Esophagus (tissue), 2 donors: ENCODE measurements around the gene GPR55. TPM values are rescaled to one million over a fixed set of nuclear protein-coding genes. Genes with fewer than 3 reads are reported as not detected.
"Not testable (repeated sequence)": the region's sequence is repeated elsewhere in the genome, so short reads cannot be mapped to it uniquely, and the experiment has no call there.

Experiments
- H3K27ac ChIP-seq, 2 donors: one replicate each; pipeline ENCODE4 v1.5.1; 2013; ENCODE audit warnings: low read depth in 2 of 2, mild to moderate bottlenecking in 2 of 2, inconsistent platforms in 1 of 2, low read length in 1 of 2, moderate library complexity in 1 of 2
- H3K27me3 ChIP-seq, 2 donors: one replicate each; pipeline ENCODE4 v1.6.1; 2013; ENCODE audit warnings: low read length in 2 of 2, control low read depth in 1 of 2, mild to moderate bottlenecking in 1 of 2; ENCODE audit not compliant: insufficient read depth in 2 of 2, control insufficient read depth in 1 of 2
- H3K36me3 ChIP-seq, 2 donors: one replicate each; pipeline ENCODE4 v1.6.1; 2013; ENCODE audit warnings: low read length in 1 of 2; ENCODE audit not compliant: control insufficient read depth in 2 of 2, insufficient read depth in 2 of 2
- H3K4me1 ChIP-seq, 2 donors: one replicate each; pipeline ENCODE4 v1.6.1; 2013; ENCODE audit warnings: low read length in 1 of 2; ENCODE audit not compliant: control insufficient read depth in 2 of 2, insufficient read depth in 2 of 2
- H3K4me3 ChIP-seq, 2 donors: one replicate each; pipeline ENCODE4 v1.5.1; 2013; ENCODE audit warnings: low read length in 2 of 2, mild to moderate bottlenecking in 2 of 2, low read depth in 1 of 2, moderate library complexity in 1 of 2
- H3K9me3 ChIP-seq, 2 donors: one replicate each; pipeline ENCODE4 v1.6.1; 2013; ENCODE audit warnings: mild to moderate bottlenecking in 2 of 2, low read depth in 1 of 2, low read length in 1 of 2, moderate library complexity in 1 of 2; ENCODE audit not compliant: control insufficient read depth in 2 of 2, insufficient read depth in 1 of 2
- WGBS, 2 donors: extraction: QIAGEN DNeasy Blood & Tissue Kit; methylation state at CpG; one replicate each; pipeline ENCODE4 v1.1.7; 2013; 5-methylcytosine and 5-hydroxymethylcytosine counted together
- polyA plus RNA-seq, 2 donors: library from polyadenylated mRNA; stranded (reverse); fragments of 200-250 nt; gene quantifications; one replicate each; pipeline ENCODE4 v1.2.3, GENCODE V29; 2013
- donor health status: healthy with polysubstance abuse.
- donor health status: Bipolar disorder and iron deficiency.

Gene GPR55
- polyA plus RNA-seq, 2 donors, result 0.28 to 0.88 TPM

DNA sequence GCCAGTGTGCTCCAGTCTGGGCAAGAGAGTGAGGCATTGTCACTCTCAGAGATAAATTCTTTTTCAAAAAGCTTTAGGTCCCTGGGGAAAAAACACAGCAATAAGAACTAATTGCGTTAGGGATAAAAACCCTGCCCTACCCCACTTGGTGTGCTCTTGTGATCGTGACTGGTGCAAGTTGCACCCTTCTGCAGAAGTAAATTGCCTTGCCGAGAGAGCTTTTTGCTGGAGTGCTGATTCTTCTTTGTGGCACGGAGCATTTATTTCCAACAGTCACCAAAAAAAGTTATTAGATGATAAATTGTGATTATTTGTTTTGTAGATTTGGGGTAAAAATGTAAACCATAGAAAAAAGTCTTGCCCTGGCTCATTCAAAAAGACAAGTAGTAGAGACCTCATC is 12.3 kb upstream of the GPR55 start:
- 90% methylated on average over 4 of the region's 4 CpGs for WGBS, 2 donors
- Histone ChIP-seq H3K27ac (no peak overlapping the region), H3K36me3 (no peaks in the 10 kb centered on the region), H3K27me3 (no peaks in the 10 kb centered on the region), H3K9me3 (peaks cover 0 to 4% of the 10 kb centered on the region in 2 donors), H3K4me3 (no peak overlapping the region), H3K4me1 (no peaks in the 10 kb centered on the region)

DNA sequence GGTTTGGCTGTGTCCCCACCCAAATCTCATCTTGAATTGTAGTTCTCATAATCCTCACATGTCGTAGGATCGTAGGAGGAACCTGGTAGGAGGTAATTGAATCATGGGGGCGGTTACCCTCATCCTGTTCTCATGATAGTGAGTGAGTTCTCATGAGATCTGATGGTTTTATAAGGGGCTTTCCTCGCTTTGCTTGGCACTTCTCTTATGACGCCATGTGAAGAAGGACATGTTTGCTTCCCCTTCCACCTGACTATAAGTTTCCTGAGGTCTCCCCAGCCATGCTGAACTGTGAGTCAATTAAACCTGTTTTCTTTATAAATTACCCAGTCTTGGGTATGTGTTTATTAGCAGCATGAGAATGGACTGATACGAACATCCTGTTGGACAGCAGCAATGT is 11.2 kb upstream of the GPR55 start:
- H3K27ac ChIP-seq, H3K9me3 ChIP-seq, H3K4me1 ChIP-seq, H3K27me3 ChIP-seq, H3K4me3 ChIP-seq, H3K36me3 ChIP-seq: not testable (repeated sequence)
- 77 to 82% methylated on average over 6 of the region's 6 CpGs for WGBS, 2 donors

DNA sequence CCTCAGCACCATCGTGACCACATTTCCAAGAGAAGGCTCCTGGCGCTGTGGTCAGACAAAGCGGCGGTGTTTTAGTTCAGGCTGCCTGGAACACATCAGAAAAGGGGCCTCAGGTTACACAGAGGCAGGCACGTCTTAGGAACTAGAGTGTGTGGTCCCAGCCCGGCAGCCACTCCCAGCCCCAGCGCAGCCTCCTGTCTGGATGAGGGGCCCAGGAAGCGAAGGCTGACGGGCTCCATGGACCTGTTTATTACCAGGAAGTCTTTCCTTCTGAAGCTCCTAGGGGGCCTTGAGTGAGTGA is 10.0 kb upstream of the GPR55 start:
- peaks cover 0 to 4% of the 10 kb centered on the region in 2 donors for H3K9me3 ChIP-seq
- H3K4me3 ChIP-seq, result no peak overlapping the region
- H3K4me1 ChIP-seq, result no peaks in the 10 kb centered on the region
- no peak overlapping the region for H3K27ac ChIP-seq
- WGBS, 2 donors, result 85 to 90% methylated on average over 9 of the region's 9 CpGs
- no peaks in the 10 kb centered on the region for H3K36me3 ChIP-seq
- H3K27me3 ChIP-seq, result no peaks in the 10 kb centered on the region

DNA sequence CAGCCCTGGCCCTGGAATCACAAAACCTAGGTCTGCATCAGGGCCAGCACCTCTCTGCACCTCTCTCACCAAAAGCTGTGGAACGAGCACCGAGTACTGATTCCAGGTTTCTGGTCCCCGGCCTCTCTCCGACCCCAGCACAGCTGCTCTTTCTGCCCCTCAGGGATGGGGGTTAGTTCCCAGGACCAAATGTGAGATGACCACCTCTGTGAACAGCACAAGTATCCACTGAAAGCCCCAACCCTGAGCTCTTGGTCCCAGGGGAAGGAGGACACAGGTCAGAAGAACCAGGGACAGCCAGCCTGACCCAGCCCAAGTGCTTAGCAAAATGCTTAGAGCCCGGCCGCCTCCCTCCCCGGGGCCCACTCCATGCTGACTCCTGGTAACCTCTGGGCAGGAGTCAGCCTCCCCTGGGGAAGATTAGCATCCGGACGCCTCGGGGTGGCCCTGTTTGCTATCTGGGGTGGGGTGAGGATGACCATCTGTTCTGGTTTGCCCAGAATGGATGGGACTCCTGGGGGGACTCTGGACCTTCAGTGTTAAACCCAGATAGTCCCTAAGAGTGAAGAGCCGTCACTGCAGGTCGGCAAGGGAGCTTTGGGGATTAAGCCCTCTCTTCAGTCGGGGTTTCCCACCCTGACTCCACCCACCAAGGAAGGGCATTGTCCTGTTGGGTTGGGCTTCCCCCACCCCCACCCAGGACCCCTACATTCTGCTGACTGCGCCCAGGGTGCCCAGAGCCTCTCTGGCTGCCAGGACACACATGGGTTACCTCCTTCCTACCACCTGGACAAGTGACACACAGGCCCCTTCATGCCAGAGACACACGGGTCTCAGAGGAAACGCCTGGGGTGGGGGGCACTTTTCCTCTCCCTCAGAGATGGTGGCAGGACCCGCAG is 9.4 kb upstream of the GPR55 start:
- H3K4me1 ChIP-seq, result no peaks in the 10 kb centered on the region
- H3K36me3 ChIP-seq, result no peaks in the 10 kb centered on the region
- no peak overlapping the region for H3K4me3 ChIP-seq
- H3K9me3 ChIP-seq, result peaks cover 0 to 4% of the 10 kb centered on the region in 2 donors
- WGBS, 2 donors, result 82 to 87% methylated on average over 17 of the region's 17 CpGs
- no peaks in the 10 kb centered on the region for H3K27me3 ChIP-seq
- H3K27ac ChIP-seq, result no peak overlapping the region

DNA sequence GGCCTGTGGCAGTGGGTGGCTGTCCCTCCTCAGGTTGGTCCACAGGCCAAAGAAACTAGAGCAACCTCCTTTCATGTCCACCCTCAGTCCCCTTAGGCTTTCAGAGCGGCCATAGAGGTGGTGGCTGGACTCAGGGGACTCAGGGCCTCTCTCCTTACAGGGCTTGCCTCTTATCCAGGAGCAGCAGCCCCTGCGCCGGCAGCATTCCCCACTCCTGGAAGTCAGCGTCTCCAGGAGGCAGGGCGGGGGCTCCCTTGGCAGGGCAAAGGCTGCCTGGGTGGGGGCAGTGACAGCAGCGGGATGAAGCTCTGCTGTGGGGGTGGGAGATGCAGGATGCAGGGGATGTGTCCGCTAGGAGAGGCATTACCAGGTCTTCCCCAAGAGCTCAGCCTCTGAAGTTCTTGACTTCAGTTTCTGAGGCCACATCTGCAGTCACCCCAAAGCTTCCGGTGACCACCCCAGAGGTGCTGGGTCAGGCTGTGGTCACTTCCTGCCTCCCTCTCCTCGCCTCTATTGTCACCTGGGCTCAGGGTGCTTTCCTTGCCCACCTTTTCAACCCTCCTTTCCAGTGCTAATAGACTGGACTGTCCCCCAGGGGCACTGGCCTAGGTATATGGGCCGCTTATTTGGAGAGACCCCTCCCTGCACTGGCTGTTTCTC is 8.6 kb upstream of the GPR55 start:
- H3K4me3 ChIP-seq, result no peak overlapping the region
- H3K27ac ChIP-seq, result no peak overlapping the region
- no peaks in the 10 kb centered on the region for H3K27me3 ChIP-seq
- H3K4me1 ChIP-seq, result no peaks in the 10 kb centered on the region
- H3K9me3 ChIP-seq, result peaks cover 0 to 3% of the 10 kb centered on the region in 2 donors
- WGBS, 2 donors, result 85% methylated on average over 9 to 10 of the region's 10 CpGs
- no peaks in the 10 kb centered on the region for H3K36me3 ChIP-seq

DNA sequence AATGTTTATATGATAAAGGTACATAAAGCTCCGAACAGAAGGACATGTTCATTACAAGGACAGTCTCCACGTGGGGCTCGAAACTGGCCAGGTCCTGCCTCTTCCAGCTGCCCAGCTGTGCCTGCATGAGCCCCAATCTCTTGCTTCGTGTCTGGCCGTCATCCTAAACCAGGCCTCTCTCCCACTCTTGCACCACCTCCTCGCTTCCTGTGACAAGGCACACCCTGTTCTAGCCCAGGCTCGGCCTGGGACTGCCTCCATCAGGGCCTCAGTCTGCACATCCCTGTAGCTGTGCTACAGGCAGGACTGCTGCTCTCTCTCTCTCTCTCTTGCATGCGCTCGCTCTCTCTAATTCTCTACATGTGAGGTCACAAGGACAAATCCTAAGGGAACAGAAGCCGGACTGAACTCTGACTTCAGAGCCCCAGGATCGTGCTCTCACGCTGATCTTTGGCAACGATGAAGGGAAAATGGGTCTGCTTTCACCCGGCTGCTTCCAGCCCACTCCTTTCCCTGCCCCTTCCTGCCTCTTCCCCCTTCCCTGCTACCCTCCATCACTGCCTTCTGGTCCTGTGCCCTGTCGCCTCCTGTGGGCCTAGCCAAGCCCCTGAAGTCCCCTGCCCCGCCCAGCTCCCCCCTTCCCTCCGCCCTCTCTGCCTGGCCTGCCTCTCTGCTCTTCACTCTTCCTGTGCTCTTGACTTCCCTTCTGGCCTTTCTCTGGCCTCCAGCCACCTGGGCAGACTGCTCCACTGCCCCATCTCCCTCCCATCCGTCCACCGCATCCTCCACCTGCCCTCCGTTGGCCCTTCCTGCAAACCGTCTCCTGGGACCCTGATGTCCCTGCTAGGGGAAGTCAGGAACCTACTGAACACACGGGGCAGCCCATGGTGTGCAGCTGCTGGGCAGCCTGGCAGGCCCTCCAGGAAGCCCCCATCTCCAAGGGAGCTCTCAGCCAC is 7.8 kb upstream of the GPR55 start:
- H3K36me3 ChIP-seq, result no peaks in the 10 kb centered on the region
- H3K9me3 ChIP-seq, result no peaks in the 10 kb centered on the region
- H3K4me1 ChIP-seq, result no peaks in the 10 kb centered on the region
- H3K27me3 ChIP-seq, result no peaks in the 10 kb centered on the region
- H3K4me3 ChIP-seq, result no peak overlapping the region
- no peak overlapping the region for H3K27ac ChIP-seq
- WGBS, 2 donors, result 71 to 74% methylated on average over 22 of the region's 22 CpGs

DNA sequence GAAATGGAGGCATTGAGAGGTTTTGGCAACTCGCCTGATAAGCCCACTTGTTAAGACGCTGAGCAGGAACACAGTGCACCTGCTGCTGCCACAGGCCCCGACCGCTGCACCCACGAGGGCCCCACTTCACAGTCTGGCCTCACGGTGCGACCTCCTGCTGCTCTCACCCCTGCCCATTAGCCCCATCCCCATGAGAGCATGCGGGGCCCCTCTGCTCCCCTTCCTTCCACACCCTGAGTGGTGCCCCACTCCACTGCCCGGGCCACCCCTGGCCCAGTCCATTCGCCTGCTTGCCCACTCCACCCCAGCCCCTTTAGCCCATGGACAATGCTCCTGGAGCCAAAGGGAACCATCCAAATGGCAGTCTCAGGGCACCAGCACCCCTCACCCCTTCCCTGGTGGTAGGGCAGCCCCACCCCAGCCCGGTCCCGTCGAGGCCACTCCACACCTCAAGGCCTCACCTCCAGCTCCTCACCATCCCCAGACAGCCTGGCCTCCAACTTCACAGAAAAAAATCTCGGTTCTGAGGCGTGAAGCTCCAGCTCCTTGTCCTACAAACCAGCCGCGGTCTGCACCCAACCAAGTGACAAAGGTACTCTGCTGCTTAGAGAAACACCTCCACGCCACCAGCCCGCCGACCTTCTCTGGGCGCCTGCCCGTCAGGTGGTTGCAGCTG is 6.7 kb upstream of the GPR55 start:
- no peaks in the 10 kb centered on the region for H3K9me3 ChIP-seq
- H3K36me3 ChIP-seq, result no peaks in the 10 kb centered on the region
- no peak overlapping the region for H3K4me3 ChIP-seq
- H3K27ac ChIP-seq, result no peak overlapping the region
- H3K4me1 ChIP-seq, result no peaks in the 10 kb centered on the region
- no peaks in the 10 kb centered on the region for H3K27me3 ChIP-seq
- WGBS, 2 donors, result 88 to 90% methylated on average over 22 of the region's 22 CpGs

DNA sequence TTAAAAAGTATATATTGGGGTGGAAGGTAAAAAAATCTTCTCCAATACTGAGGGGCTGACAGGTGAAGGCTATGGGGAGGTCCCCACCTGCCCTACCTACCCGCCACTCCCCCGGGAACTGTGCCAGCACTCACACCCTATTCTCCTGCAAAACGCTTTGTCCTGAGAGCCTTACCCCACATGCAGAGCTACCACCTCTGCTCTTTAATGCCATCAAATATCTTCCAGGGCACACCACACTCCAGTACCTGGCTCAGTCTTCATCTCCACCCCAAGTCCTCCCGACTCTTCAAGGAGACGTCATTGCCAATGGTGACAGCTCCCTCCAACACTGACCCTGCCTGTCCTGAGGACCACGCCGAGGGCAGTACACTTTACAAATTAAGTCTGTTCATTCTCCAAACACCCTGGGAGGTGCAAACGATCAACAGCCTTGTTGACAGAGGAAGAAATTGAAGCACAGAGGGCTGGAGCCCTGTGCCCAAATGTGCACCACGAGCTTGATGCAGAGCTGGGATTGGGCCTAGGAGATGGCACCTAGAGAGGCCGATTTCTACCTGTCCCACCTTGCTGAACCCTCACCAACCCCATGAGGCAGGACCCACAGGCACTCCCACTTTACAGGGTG is 6.0 kb upstream of the GPR55 start:
- Histone ChIP-seq H3K36me3 (no peaks in the 10 kb centered on the region), H3K27ac (no peak overlapping the region), H3K4me1 (no peaks in the 10 kb centered on the region), H3K4me3 (no peak overlapping the region), H3K27me3 (no peaks in the 10 kb centered on the region), H3K9me3 (no peaks in the 10 kb centered on the region)
- 79 to 82% methylated on average over 10 of the region's 10 CpGs for WGBS, 2 donors
